GM23338 (cell line): ENCODE data around the gene SRRM2. TPM values are rescaled to one million over a fixed set of nuclear protein-coding genes. Genes with fewer than 3 reads are reported as not detected.

Experiments used
- ATAC-seq: fragments of 200-7000 bp; cut with Tn5 transposase; 3 replicates; pipeline ENCODE4 v1.9.1; 2020
- DNase-seq: peaks from one replicate; pipeline ENCODE4 v3.0.0-alpha.2; 2015; ENCODE audit warnings: low spot score
- H2AFZ ChIP-seq: fragments of 200-600 bp; sonication (generic); 2 replicates; pipeline ENCODE4 v1.8.0; 2016; ENCODE audit warnings: antibody characterized with exemption, mild to moderate bottlenecking, moderate library complexity
- H3F3A ChIP-seq: fragments of 200-600 bp; sonication (generic); replicated peaks from 2 replicates; pipeline ENCODE4 v1.8.0; 2017; ENCODE audit warnings: antibody characterized with exemption, mixed run types, low read depth
- H3K27ac ChIP-seq: fragments of 200-600 bp; sonication (generic); 2 replicates; pipeline ENCODE4 v1.6.1; 2016; ENCODE audit warnings: low read depth
- H3K27me3 ChIP-seq: fragments of 200-600 bp; sonication (generic); 2 replicates; pipeline ENCODE4 v1.8.0; 2016; ENCODE audit warnings: mild to moderate bottlenecking, mixed run types, moderate library complexity; ENCODE audit not compliant: insufficient read depth
- H3K36me3 ChIP-seq: fragments of 200-600 bp; sonication (generic); 2 replicates; pipeline ENCODE4 v1.8.0; 2016; ENCODE audit warnings: mild to moderate bottlenecking; ENCODE audit not compliant: insufficient read depth
- H3K4me1 ChIP-seq: fragments of 200-600 bp; sonication (generic); 2 replicates; pipeline ENCODE4 v1.8.0; 2016; ENCODE audit warnings: mild to moderate bottlenecking, moderate library complexity; ENCODE audit not compliant: insufficient read depth
- H3K4me2 ChIP-seq: fragments of 200-600 bp; sonication (generic); 2 replicates; pipeline ENCODE4 v1.7.1; 2017; ENCODE audit warnings: mixed run types
- H3K4me3 ChIP-seq: fragments of 200-600 bp; sonication (generic); 2 replicates; pipeline ENCODE4 v1.6.1; 2016; ENCODE audit warnings: mixed run types
- H3K79me2 ChIP-seq: fragments of 200-600 bp; sonication (generic); replicated peaks from 2 replicates; pipeline ENCODE4 v1.8.0; 2017; ENCODE audit warnings: mild to moderate bottlenecking; ENCODE audit not compliant: insufficient read depth
- H3K9me2 ChIP-seq: fragments of 200-600 bp; sonication (generic); 2 replicates; pipeline ENCODE4 v1.8.0; 2017; ENCODE audit not compliant: insufficient read depth
- H4K20me1 ChIP-seq: fragments of 200-600 bp; sonication (generic); replicated peaks from 2 replicates; pipeline ENCODE4 v1.8.0; 2017; ENCODE audit warnings: mild to moderate bottlenecking; ENCODE audit not compliant: insufficient read depth
- H3K27ac Mint-ChIP-seq: 2 replicates; pipeline ENCODE4 v1.8.0; 2020; ENCODE audit warnings: inconsistent platforms, mild to moderate bottlenecking, moderate library complexity, mixed read lengths
- H3K27me3 Mint-ChIP-seq: 3 replicates; pipeline ENCODE4 v1.8.0; 2022; ENCODE audit warnings: low read depth, mild to moderate bottlenecking, moderate library complexity, mixed read lengths, inconsistent platforms; ENCODE audit not compliant: insufficient read depth, poor library complexity
- H3K36me3 Mint-ChIP-seq: 3 replicates; pipeline ENCODE4 v1.8.0; 2021; ENCODE audit warnings: low read depth, mild to moderate bottlenecking, inconsistent platforms, moderate library complexity, mixed read lengths
- H3K4me1 Mint-ChIP-seq: 3 replicates; pipeline ENCODE4 v1.8.0; 2020; ENCODE audit warnings: mild to moderate bottlenecking, inconsistent platforms, mixed read lengths
- H3K4me3 Mint-ChIP-seq: 3 replicates; pipeline ENCODE4 v1.8.0; 2021; ENCODE audit warnings: moderate library complexity, mild to moderate bottlenecking, inconsistent platforms, mixed read lengths
- H3K9me3 Mint-ChIP-seq: 3 replicates; pipeline ENCODE4 v1.8.0; 2020; ENCODE audit warnings: moderate library complexity, mild to moderate bottlenecking, inconsistent platforms, mixed read lengths
- EZH2phosphoT487 ChIP-seq: fragments of 200-600 bp; sonication (generic); IDR thresholded peaks from one replicate; pipeline ENCODE4 v1.8.1; 2018; ENCODE audit warnings: antibody characterized with exemption; ENCODE audit not compliant: unreplicated experiment
- JUNB ChIP-seq: IDR thresholded peaks from one replicate; pipeline ENCODE4 v1.6.1; 2016; ENCODE audit warnings: antibody characterized with exemption; ENCODE audit not compliant: unreplicated experiment
- NANOG ChIP-seq: IDR thresholded peaks from 2 replicates; pipeline ENCODE4 v1.6.1; 2016; ENCODE audit warnings: antibody characterized with exemption, borderline replicate concordance
- POLR2AphosphoS5 ChIP-seq: IDR thresholded peaks from 2 replicates; pipeline ENCODE4 v1.6.1; 2016; ENCODE audit warnings: antibody characterized with exemption, low read depth
- REST ChIP-seq: IDR thresholded peaks from one replicate; pipeline ENCODE4 v1.6.1; 2018; ENCODE audit warnings: antibody characterized with exemption; ENCODE audit not compliant: unreplicated experiment
- STAT1 ChIP-seq: IDR thresholded peaks from one replicate; pipeline ENCODE4 v1.6.1; 2016; ENCODE audit warnings: antibody characterized with exemption; ENCODE audit not compliant: unreplicated experiment
- ZNF331 ChIP-seq: fragments of 250-450 bp; sonication (Bioruptor Pico); IDR thresholded peaks from 2 replicates; pipeline ENCODE4 v1.5.0; 2020; ENCODE audit warnings: low read depth, mild to moderate bottlenecking, moderate library complexity
- polyA plus RNA-seq: library from polyadenylated mRNA; unstranded; fragments of >200 nt; fragmentation: Nextera tagmentation; extraction: Ambion mirVana; gene quantifications from 2 replicates; pipeline ENCODE4 v1.2.1, GENCODE V29; 2016
- total RNA-seq: library from RNA; depleted of rRNA; stranded (reverse); fragments of >200 nt; shearing (Covaris generic); gene quantifications from 2 replicates; pipeline ENCODE4 v1.2.3, GENCODE V29; 2014
- TF ChIP-seq, protein P1 (sequence below): fragments of 250-450 bp; sonication (Bioruptor Pico); IDR thresholded peaks from 2 replicates; pipeline ENCODE4 v1.5.0; 2020; ENCODE audit warnings: mild to moderate bottlenecking, moderate library complexity
- TF ChIP-seq, protein P2 (sequence below), 2 experiments: fragments of 200-600 bp in 1 of 2; sonication (generic) in 1 of 2; conservative IDR thresholded peaks; 2 replicates each; pipeline versions ENCODE4 v1.5.1 to v1.6.1; 2016 to 2017; ENCODE audit warnings: antibody characterized with exemption in 2 of 2, low read depth in 2 of 2, mild to moderate bottlenecking in 2 of 2, moderate library complexity in 1 of 2

The SRRM2 gene
- total and polyA plus RNA-seq, 2 experiments from 2014 or later: 308 to 893 TPM

GRCh38 chr16:2768403-2769089 is 16.1 kb downstream of the SRRM2 start:
- Histone ChIP-seq H3K27ac (peak overlapping the region; percentile 66; the same call in 1 of the 2 replicates), H2AFZ (no peak overlapping the region), H3K4me1 (no peaks in the 10 kb centered on the region), H3F3A (peaks cover 72% of the 10 kb centered on the region), H3K4me3 (no peak overlapping the region), H3K36me3 (peaks cover 54% of the 10 kb centered on the region), H3K79me2 (peaks cover 52% of the 10 kb centered on the region), H3K4me2 (no peak overlapping the region), H4K20me1 (peaks cover 22% of the 10 kb centered on the region), H3K9me2 (peaks cover 21% of the 10 kb centered on the region), H3K27me3 (no peaks in the 10 kb centered on the region)
- Mint-ChIP-seq H3K27ac (peak overlapping the region; percentile 62), H3K36me3 (peaks cover 99% of the 10 kb centered on the region), H3K27me3 (peaks cover 65% of the 10 kb centered on the region), H3K4me3 (no peak overlapping the region), H3K9me3 (peaks cover 32% of the 10 kb centered on the region), H3K4me1 (peaks cover 37% of the 10 kb centered on the region)
- no peak for TF ChIP-seq ZNF331
- no peak for TF ChIP-seq NANOG
- TF ChIP-seq EZH2phosphoT487: no peak
- TF ChIP-seq, protein P1, sequence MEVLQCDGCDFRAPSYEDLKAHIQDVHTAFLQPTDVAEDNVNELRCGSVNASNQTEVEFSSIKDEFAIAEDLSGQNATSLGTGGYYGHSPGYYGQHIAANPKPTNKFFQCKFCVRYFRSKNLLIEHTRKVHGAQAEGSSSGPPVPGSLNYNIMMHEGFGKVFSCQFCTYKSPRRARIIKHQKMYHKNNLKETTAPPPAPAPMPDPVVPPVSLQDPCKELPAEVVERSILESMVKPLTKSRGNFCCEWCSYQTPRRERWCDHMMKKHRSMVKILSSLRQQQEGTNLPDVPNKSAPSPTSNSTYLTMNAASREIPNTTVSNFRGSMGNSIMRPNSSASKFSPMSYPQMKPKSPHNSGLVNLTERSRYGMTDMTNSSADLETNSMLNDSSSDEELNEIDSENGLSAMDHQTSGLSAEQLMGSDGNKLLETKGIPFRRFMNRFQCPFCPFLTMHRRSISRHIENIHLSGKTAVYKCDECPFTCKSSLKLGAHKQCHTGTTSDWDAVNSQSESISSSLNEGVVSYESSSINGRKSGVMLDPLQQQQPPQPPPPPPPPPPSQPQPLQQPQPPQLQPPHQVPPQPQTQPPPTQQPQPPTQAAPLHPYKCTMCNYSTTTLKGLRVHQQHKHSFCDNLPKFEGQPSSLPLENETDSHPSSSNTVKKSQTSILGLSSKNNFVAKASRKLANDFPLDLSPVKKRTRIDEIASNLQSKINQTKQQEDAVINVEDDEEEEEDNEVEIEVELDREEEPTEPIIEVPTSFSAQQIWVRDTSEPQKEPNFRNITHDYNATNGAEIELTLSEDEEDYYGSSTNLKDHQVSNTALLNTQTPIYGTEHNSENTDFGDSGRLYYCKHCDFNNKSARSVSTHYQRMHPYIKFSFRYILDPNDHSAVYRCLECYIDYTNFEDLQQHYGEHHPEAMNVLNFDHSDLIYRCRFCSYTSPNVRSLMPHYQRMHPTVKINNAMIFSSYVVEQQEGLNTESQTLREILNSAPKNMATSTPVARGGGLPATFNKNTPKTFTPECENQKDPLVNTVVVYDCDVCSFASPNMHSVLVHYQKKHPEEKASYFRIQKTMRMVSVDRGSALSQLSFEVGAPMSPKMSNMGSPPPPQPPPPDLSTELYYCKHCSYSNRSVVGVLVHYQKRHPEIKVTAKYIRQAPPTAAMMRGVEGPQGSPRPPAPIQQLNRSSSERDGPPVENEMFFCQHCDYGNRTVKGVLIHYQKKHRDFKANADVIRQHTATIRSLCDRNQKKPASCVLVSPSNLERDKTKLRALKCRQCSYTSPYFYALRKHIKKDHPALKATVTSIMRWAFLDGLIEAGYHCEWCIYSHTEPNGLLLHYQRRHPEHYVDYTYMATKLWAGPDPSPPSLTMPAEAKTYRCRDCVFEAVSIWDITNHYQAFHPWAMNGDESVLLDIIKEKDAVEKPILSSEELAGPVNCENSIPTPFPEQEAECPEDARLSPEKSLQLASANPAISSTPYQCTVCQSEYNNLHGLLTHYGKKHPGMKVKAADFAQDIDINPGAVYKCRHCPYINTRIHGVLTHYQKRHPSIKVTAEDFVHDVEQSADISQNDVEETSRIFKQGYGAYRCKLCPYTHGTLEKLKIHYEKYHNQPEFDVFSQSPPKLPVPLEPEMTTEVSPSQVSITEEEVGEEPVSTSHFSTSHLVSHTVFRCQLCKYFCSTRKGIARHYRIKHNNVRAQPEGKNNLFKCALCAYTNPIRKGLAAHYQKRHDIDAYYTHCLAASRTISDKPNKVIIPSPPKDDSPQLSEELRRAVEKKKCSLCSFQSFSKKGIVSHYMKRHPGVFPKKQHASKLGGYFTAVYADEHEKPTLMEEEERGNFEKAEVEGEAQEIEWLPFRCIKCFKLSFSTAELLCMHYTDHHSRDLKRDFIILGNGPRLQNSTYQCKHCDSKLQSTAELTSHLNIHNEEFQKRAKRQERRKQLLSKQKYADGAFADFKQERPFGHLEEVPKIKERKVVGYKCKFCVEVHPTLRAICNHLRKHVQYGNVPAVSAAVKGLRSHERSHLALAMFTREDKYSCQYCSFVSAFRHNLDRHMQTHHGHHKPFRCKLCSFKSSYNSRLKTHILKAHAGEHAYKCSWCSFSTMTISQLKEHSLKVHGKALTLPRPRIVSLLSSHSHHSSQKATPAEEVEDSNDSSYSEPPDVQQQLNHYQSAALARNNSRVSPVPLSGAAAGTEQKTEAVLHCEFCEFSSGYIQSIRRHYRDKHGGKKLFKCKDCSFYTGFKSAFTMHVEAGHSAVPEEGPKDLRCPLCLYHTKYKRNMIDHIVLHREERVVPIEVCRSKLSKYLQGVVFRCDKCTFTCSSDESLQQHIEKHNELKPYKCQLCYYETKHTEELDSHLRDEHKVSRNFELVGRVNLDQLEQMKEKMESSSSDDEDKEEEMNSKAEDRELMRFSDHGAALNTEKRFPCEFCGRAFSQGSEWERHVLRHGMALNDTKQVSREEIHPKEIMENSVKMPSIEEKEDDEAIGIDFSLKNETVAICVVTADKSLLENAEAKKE: no peak
- ATAC-seq (no peak), DNase-seq (no peak)

- H3K4me3 Mint-ChIP-seq: no peak overlapping the region
- Histone ChIP-seq H3K27ac (peak overlapping the region; percentile 66), H4K20me1 (peaks cover 24% of the 10 kb centered on the region)
- TF ChIP-seq, protein P2, sequence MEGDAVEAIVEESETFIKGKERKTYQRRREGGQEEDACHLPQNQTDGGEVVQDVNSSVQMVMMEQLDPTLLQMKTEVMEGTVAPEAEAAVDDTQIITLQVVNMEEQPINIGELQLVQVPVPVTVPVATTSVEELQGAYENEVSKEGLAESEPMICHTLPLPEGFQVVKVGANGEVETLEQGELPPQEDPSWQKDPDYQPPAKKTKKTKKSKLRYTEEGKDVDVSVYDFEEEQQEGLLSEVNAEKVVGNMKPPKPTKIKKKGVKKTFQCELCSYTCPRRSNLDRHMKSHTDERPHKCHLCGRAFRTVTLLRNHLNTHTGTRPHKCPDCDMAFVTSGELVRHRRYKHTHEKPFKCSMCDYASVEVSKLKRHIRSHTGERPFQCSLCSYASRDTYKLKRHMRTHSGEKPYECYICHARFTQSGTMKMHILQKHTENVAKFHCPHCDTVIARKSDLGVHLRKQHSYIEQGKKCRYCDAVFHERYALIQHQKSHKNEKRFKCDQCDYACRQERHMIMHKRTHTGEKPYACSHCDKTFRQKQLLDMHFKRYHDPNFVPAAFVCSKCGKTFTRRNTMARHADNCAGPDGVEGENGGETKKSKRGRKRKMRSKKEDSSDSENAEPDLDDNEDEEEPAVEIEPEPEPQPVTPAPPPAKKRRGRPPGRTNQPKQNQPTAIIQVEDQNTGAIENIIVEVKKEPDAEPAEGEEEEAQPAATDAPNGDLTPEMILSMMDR (conservative IDR thresholded peaks at IDR 0.05; ENCODE audit: low read depth in 2 of 2): no peak
- TF ChIP-seq JUNB: no peak
- no peak for TF ChIP-seq STAT1
- TF ChIP-seq REST: no peak
- TF ChIP-seq ZNF331: no peak
- TF ChIP-seq POLR2AphosphoS5: no peak
These were observed 16.7 kb downstream of the SRRM2 start for GRCh38 chr16:2769100-2769529.

More at GRCh38 chr16:2769100-2769529, 16.7 kb downstream of the SRRM2 start:
- peaks cover 16% of the 10 kb centered on the region for H3K9me2 ChIP-seq
- Mint-ChIP-seq H3K4me1 (peaks cover 37% of the 10 kb centered on the region), H3K27ac (peak overlapping the region; percentile 62), H3K27me3 (peaks cover 59% of the 10 kb centered on the region), H3K9me3 (peaks cover 26% of the 10 kb centered on the region), H3K36me3 (peaks cover 99% of the 10 kb centered on the region)
- peaks cover 71% of the 10 kb centered on the region for H3F3A ChIP-seq
- H3K4me1 ChIP-seq: no peaks in the 10 kb centered on the region
- DNase-seq (no peak), ATAC-seq (no peak)
- no peak overlapping the region for H3K4me3 ChIP-seq
- peaks cover 46% of the 10 kb centered on the region for H3K79me2 ChIP-seq
- H3K4me2 ChIP-seq: no peak overlapping the region
- no peaks in the 10 kb centered on the region for H3K27me3 ChIP-seq
- peaks cover 49% of the 10 kb centered on the region for H3K36me3 ChIP-seq
- H2AFZ ChIP-seq: no peak overlapping the region
